SK-N-SH (cell line): ENCODE measurements around the gene APBA2.

Source experiments
- TAF1 ChIP-seq: IDR thresholded peaks from 2 replicates; pipeline ENCODE4 v1.6.1; 2012; ENCODE audit warnings: low read depth, mild to moderate bottlenecking, low read length, moderate library complexity, borderline replicate concordance
- TF ChIP-seq, protein P1 (sequence below): fragments of 200-600 bp; sonication (generic); IDR thresholded peaks from 2 replicates; pipeline ENCODE4 v1.6.1; 2017; ENCODE audit warnings: antibody characterized with exemption, mild to moderate bottlenecking, moderate library complexity

DNA sequence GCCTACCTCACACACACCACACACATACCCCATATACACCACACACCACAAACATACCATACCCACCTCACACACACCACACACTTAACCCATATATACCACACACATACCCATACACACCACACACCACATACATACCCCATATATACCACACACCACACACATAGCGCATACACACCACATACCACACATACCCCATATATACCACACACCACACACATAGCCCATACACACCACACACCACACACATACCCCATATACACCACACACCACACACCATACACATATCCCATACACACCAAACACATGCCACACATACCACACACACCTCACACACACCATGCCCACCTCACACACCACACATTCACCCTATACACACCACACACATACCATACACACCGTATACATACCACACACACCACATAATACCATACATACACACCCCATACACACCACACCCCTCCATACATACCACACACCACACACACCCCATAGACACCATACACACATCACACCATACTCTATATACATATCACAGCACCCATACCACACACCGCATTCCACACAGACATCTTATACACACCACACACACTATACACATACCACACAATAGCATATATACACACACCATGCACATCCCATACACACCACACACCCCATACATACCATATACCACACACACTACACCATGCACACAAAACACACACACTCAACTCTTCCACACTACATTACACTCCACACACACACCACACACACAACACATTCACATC, 29.5 kb downstream of the APBA2 start:
- TF ChIP-seq, protein P1, sequence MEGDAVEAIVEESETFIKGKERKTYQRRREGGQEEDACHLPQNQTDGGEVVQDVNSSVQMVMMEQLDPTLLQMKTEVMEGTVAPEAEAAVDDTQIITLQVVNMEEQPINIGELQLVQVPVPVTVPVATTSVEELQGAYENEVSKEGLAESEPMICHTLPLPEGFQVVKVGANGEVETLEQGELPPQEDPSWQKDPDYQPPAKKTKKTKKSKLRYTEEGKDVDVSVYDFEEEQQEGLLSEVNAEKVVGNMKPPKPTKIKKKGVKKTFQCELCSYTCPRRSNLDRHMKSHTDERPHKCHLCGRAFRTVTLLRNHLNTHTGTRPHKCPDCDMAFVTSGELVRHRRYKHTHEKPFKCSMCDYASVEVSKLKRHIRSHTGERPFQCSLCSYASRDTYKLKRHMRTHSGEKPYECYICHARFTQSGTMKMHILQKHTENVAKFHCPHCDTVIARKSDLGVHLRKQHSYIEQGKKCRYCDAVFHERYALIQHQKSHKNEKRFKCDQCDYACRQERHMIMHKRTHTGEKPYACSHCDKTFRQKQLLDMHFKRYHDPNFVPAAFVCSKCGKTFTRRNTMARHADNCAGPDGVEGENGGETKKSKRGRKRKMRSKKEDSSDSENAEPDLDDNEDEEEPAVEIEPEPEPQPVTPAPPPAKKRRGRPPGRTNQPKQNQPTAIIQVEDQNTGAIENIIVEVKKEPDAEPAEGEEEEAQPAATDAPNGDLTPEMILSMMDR: no peak
- no peak for TF ChIP-seq TAF1
